ENCODE data around the gene GPC6. TPM values are rescaled to one million over a fixed set of nuclear protein-coding genes. Genes with fewer than 3 reads are reported as not detected.

GPC6 gene
- total RNA-seq, 1 donor from 2014 or later: 50.3 TPM

- H3K36me3 Mint-ChIP-seq (ENCODE audit: insufficient read depth): peaks cover 2% of the 10 kb centered on the region
- H3K9me3 Mint-ChIP-seq (ENCODE audit: low read depth): no peaks in the 10 kb centered on the region
- peak overlapping the region; percentile 74 for H3K4me3 Mint-ChIP-seq (ENCODE audit: low read depth)
- H3K27ac Mint-ChIP-seq: no peak overlapping the region
- H3K4me1 Mint-ChIP-seq (ENCODE audit: low read depth): no peaks in the 10 kb centered on the region
- no peak for DNase-seq (ENCODE audit: low spot score, unreplicated experiment)
- H3K27me3 Mint-ChIP-seq: no peaks in the 10 kb centered on the region
- no peak for TF ChIP-seq CTCF (IDR thresholded peaks at IDR 0.05; ENCODE audit: unreplicated experiment)
Observed at GRCh38 chr13:93496985-93497673, 270.5 kb downstream of the GPC6 start.

- Mint-ChIP-seq H3K27ac (no peak overlapping the region), H3K4me1 (ENCODE audit: low read depth) (peaks cover 3% of the 10 kb centered on the region), H3K4me3 (ENCODE audit: low read depth) (no peak overlapping the region), H3K27me3 (no peaks in the 10 kb centered on the region), H3K36me3 (ENCODE audit: insufficient read depth) (peaks cover 2% of the 10 kb centered on the region), H3K9me3 (ENCODE audit: low read depth) (no peaks in the 10 kb centered on the region)
- DNase-seq (ENCODE audit: low spot score, unreplicated experiment): no peak
- no peak for TF ChIP-seq CTCF (IDR thresholded peaks at IDR 0.05; ENCODE audit: unreplicated experiment)
Observed at GRCh38 chr13:93499991-93500390, 273.4 kb downstream of the GPC6 start.

- no peaks in the 10 kb centered on the region for H3K27me3 Mint-ChIP-seq
- peaks cover 2% of the 10 kb centered on the region for H3K36me3 Mint-ChIP-seq (ENCODE audit: insufficient read depth)
- no peak for TF ChIP-seq CTCF (IDR thresholded peaks at IDR 0.05; ENCODE audit: unreplicated experiment)
- H3K4me1 Mint-ChIP-seq (ENCODE audit: low read depth): peaks cover 14% of the 10 kb centered on the region
- no peak overlapping the region for H3K4me3 Mint-ChIP-seq (ENCODE audit: low read depth)
- no peak for DNase-seq (ENCODE audit: low spot score, unreplicated experiment)
- peaks cover under 1% of the 10 kb centered on the region for H3K9me3 Mint-ChIP-seq (ENCODE audit: low read depth)
- H3K27ac Mint-ChIP-seq: no peak overlapping the region
Observed at GRCh38 chr13:93502071-93502470, 275.5 kb downstream of the GPC6 start.

GRCh38 chr13:93502987-93503615 lies 276.5 kb downstream of the GPC6 start:
- Mint-ChIP-seq H3K36me3 (ENCODE audit: insufficient read depth) (peaks cover 3% of the 10 kb centered on the region), H3K27ac (peak overlapping the region; percentile 19), H3K27me3 (no peaks in the 10 kb centered on the region), H3K4me3 (ENCODE audit: low read depth) (no peak overlapping the region), H3K4me1 (ENCODE audit: low read depth) (peaks cover 16% of the 10 kb centered on the region), H3K9me3 (ENCODE audit: low read depth) (peaks cover 3% of the 10 kb centered on the region)
- no peak for DNase-seq (ENCODE audit: low spot score, unreplicated experiment)
- TF ChIP-seq CTCF (IDR thresholded peaks at IDR 0.05; ENCODE audit: unreplicated experiment): no peak

- Mint-ChIP-seq H3K36me3 (ENCODE audit: insufficient read depth) (peaks cover 2% of the 10 kb centered on the region), H3K9me3 (ENCODE audit: low read depth) (peaks cover 3% of the 10 kb centered on the region), H3K4me1 (ENCODE audit: low read depth) (peaks cover 17% of the 10 kb centered on the region), H3K4me3 (ENCODE audit: low read depth) (no peak overlapping the region), H3K27me3 (no peaks in the 10 kb centered on the region), H3K27ac (peak overlapping the region; percentile 10)
- no peak for TF ChIP-seq CTCF (IDR thresholded peaks at IDR 0.05; ENCODE audit: unreplicated experiment)
- DNase-seq (ENCODE audit: low spot score, unreplicated experiment): no peak
Observed at GRCh38 chr13:93505104-93505952, 278.7 kb downstream of the GPC6 start.

Data from progenitor cell of endocrine pancreas (in vitro differentiated cells).